SK-N-SH (cell line): ENCODE data around the gene LRIG1. TPM values are rescaled to one million over a fixed set of nuclear protein-coding genes. Genes with fewer than 3 reads are reported as not detected.

ENCODE experiments used
- CTCF ChIA-PET: fragments of 300-600, 350-600 bp; formaldehyde crosslinking; extraction: SDS; loops from one replicate; lab custom pipeline; 2021; lab: Yijun Ruan, JAX
- POLR2A ChIA-PET: fragments of 350-600 bp; sonication (Branson Sonifier 250); formaldehyde crosslinking; extraction: SDS; loops from one replicate; lab custom pipeline; 2020; ENCODE audit warnings: antibody characterized with exemption, inconsistent platforms; lab: Yijun Ruan, JAX
- DNase-seq: peaks from one replicate; pipeline ENCODE4 v3.0.0; 2012
- H2AFZ ChIP-seq: fragments of 200-600 bp; sonication (generic); 2 replicates; pipeline ENCODE4 v1.8.1; 2016; ENCODE audit warnings: antibody characterized with exemption, mild to moderate bottlenecking, low read depth
- H3F3A ChIP-seq: fragments of 200-600 bp; sonication (generic); replicated peaks from 2 replicates; pipeline ENCODE3; 2016; ENCODE audit warnings: antibody characterized with exemption, mild to moderate bottlenecking; ENCODE audit not compliant: insufficient read depth
- H3K27ac ChIP-seq, 2 experiments: fragments of 200-500 bp in 1 of 2; fragments of 200-600 bp in 1 of 2; sonication (Bioruptor generic) in 1 of 2; sonication (generic), shearing (Covaris generic) in 1 of 2; 2 replicates each; pipeline versions ENCODE4 v1.5.1 to v1.6.1; 2014 to 2016; ENCODE audit warnings: low read depth in 2 of 2, inconsistent platforms in 1 of 2, low read length in 1 of 2, mild to moderate bottlenecking in 1 of 2, mixed read lengths in 1 of 2
- H3K27me3 ChIP-seq: fragments of 200-600 bp; sonication (generic), shearing (Covaris generic); 2 replicates; pipeline ENCODE4 v1.6.1; 2016; ENCODE audit warnings: mixed run types; ENCODE audit not compliant: insufficient read depth
- H3K36me3 ChIP-seq, 2 experiments: fragments of 200-500 bp in 1 of 2; fragments of 200-600 bp in 1 of 2; sonication (Bioruptor generic) in 1 of 2; sonication (generic) in 1 of 2; replicated peaks in 1 of 2; 2 replicates each; pipeline versions ENCODE3 to v1.5.1; 2014 to 2016; ENCODE audit warnings: low read length in 1 of 2, mild to moderate bottlenecking in 1 of 2; ENCODE audit not compliant: insufficient read depth in 2 of 2, control insufficient read depth in 1 of 2
- H3K4me1 ChIP-seq, 2 experiments: fragments of 200-500 bp in 1 of 2; fragments of 200-600 bp in 1 of 2; sonication (Bioruptor generic) in 1 of 2; sonication (generic), shearing (Covaris generic) in 1 of 2; 2 replicates each; pipeline versions ENCODE4 v1.5.1 to v1.6.1; 2014 to 2016; ENCODE audit warnings: low read depth in 1 of 2, low read length in 1 of 2, mixed run types in 1 of 2; ENCODE audit not compliant: insufficient read depth in 2 of 2, control insufficient read depth in 1 of 2
- H3K4me2 ChIP-seq: fragments of 200-600 bp; sonication (generic), shearing (Covaris generic); 2 replicates; pipeline ENCODE4 v1.6.1; 2017; ENCODE audit warnings: mixed run types
- H3K4me3 ChIP-seq, 2 experiments: fragments of 200-500 bp in 1 of 2; fragments of 200-600 bp in 1 of 2; sonication (Bioruptor generic) in 1 of 2; sonication (generic), shearing (Covaris generic) in 1 of 2; 2 replicates each; pipeline versions ENCODE4 v1.5.1 to v1.8.1; 2014 to 2016; ENCODE audit warnings: low read depth in 2 of 2, inconsistent platforms in 1 of 2, low read length in 1 of 2, mild to moderate bottlenecking in 1 of 2, mixed read lengths in 1 of 2, moderate library complexity in 1 of 2
- H3K79me2 ChIP-seq: fragments of 200-600 bp; sonication (generic); 2 replicates; pipeline ENCODE4 v1.8.1; 2017; ENCODE audit warnings: mild to moderate bottlenecking; ENCODE audit not compliant: insufficient read depth
- H3K9ac ChIP-seq: fragments of 200-600 bp; sonication (generic); 2 replicates; pipeline ENCODE4 v1.6.1; 2017; ENCODE audit warnings: mixed run types
- H3K9me2 ChIP-seq: fragments of 200-600 bp; sonication (generic); 2 replicates; pipeline ENCODE4 v1.6.1; 2017; ENCODE audit warnings: mixed run types
- H3K9me3 ChIP-seq: fragments of 200-600 bp; sonication (generic); 2 replicates; pipeline ENCODE4 v1.6.1; 2017; ENCODE audit warnings: mixed run types, mild to moderate bottlenecking, moderate library complexity
- H4K20me1 ChIP-seq: fragments of 200-600 bp; sonication (generic); 2 replicates; pipeline ENCODE4 v1.6.1; 2017; ENCODE audit warnings: mild to moderate bottlenecking, mixed run types; ENCODE audit not compliant: insufficient read depth
- CHD2 ChIP-seq: fragments of 150-350 bp; IDR thresholded peaks from 2 replicates; pipeline ENCODE4 v1.6.1; 2018; ENCODE audit warnings: low read length; ENCODE audit not compliant: partially characterized antibody
- ELF1 ChIP-seq: IDR thresholded peaks from 2 replicates; pipeline ENCODE4 v1.4.0; 2012
- EP300 ChIP-seq, 2 experiments: IDR thresholded peaks; 2 replicates each; pipeline versions ENCODE4 v1.4.0 to v1.6.1; 2012; ENCODE audit warnings: borderline replicate concordance in 1 of 2, low read depth in 1 of 2, low read length in 1 of 2
- EZH2phosphoT487 ChIP-seq: fragments of 200-600 bp; sonication (generic); IDR thresholded peaks from 2 replicates; pipeline ENCODE4 v1.6.1; 2017; ENCODE audit warnings: low read depth, mixed run types, mild to moderate bottlenecking, antibody characterized with exemption, moderate library complexity, borderline replicate concordance
- FOSL2 ChIP-seq: IDR thresholded peaks from 2 replicates; pipeline ENCODE4 v1.4.0; 2012; ENCODE audit warnings: low read depth, mild to moderate bottlenecking, moderate library complexity, borderline replicate concordance
- GABPA ChIP-seq: IDR thresholded peaks from 2 replicates; pipeline ENCODE4 v1.4.0; 2012; ENCODE audit warnings: low read depth, mild to moderate bottlenecking
- IRF3 ChIP-seq: fragments of 150-350 bp; IDR thresholded peaks from 2 replicates; pipeline ENCODE4 v1.6.1; 2016; ENCODE audit warnings: mild to moderate bottlenecking, low read depth, low read length
- MAX ChIP-seq: IDR thresholded peaks from 2 replicates; pipeline ENCODE4 v1.4.0; 2012; ENCODE audit warnings: low read depth
- NFIC ChIP-seq: IDR thresholded peaks from 2 replicates; pipeline ENCODE4 v1.4.0; 2012; ENCODE audit warnings: borderline replicate concordance
- PBX3 ChIP-seq: IDR thresholded peaks from 2 replicates; pipeline ENCODE4; 2012
- RCOR1 ChIP-seq: fragments of 150-350 bp; IDR thresholded peaks from 2 replicates; pipeline ENCODE4 v1.6.1; 2017; ENCODE audit warnings: antibody characterized with exemption, low read length
- RFX5 ChIP-seq: IDR thresholded peaks from 2 replicates; pipeline ENCODE4 v1.6.1; 2012; ENCODE audit warnings: mild to moderate bottlenecking, improper control_type of control experiment, low read length
- RXRA ChIP-seq: IDR thresholded peaks from 2 replicates; pipeline ENCODE4 v1.4.0; 2012; ENCODE audit warnings: low read depth, mild to moderate bottlenecking, borderline replicate concordance
- SIN3A ChIP-seq: IDR thresholded peaks from 2 replicates; pipeline ENCODE4 v1.6.1; 2012; ENCODE audit warnings: low read depth, mild to moderate bottlenecking, low read length, moderate library complexity, borderline replicate concordance
- TAF1 ChIP-seq: IDR thresholded peaks from 2 replicates; pipeline ENCODE4 v1.6.1; 2012; ENCODE audit warnings: low read depth, mild to moderate bottlenecking, low read length, moderate library complexity, borderline replicate concordance
- TCF12 ChIP-seq: IDR thresholded peaks from 2 replicates; pipeline ENCODE4 v1.4.0; 2012
- TEAD4 ChIP-seq: IDR thresholded peaks from 2 replicates; pipeline ENCODE4 v1.4.0; 2012; ENCODE audit warnings: mild to moderate bottlenecking, borderline replicate concordance; ENCODE audit not compliant: insufficient read depth
- YY1 ChIP-seq: IDR thresholded peaks from 2 replicates; pipeline ENCODE4 v1.4.0; 2012; ENCODE audit warnings: low read depth, mild to moderate bottlenecking
- ZBTB33 ChIP-seq: IDR thresholded peaks from 2 replicates; pipeline ENCODE4 v1.4.0; 2012; ENCODE audit warnings: low read depth, borderline replicate concordance
- WGBS: methylation state at CpG from one replicate; pipeline ENCODE4 v1.1.6; 2017; ENCODE audit warnings: low lambda C conversion rate; 5-methylcytosine and 5-hydroxymethylcytosine counted together
- polyA plus RNA-seq, 3 experiments: library from polyadenylated mRNA; depleted of rRNA; stranded (reverse); fragments of >200 nt; gene quantifications; 2 replicates each; pipeline ENCODE4 v1.2.3, GENCODE V29; 2012

Gene LRIG1
- polyA plus RNA-seq, 1 of the 3 experiments (the other 2 are of a cell fraction): 1.7 TPM

GRCh38 chr3:66470956-66471686, 29.7 kb downstream of the LRIG1 start (continued):
- TF ChIP-seq RCOR1 (no peak), TEAD4 (no peak), ELF1 (no peak)

- Histone ChIP-seq H3K4me2 (no peak overlapping the region), H3K4me1 (no peaks in the 10 kb centered on the region; a peak in 1 of 4 replicates), H3K27ac (no peak overlapping the region), H3K27me3 (no peaks in the 10 kb centered on the region; the same call in 1 of the 2 replicates), H3K36me3 (no peaks in the 10 kb centered on the region), H3F3A (no peaks in the 10 kb centered on the region), H3K9me2 (no peaks in the 10 kb centered on the region), H3K9me3 (no peaks in the 10 kb centered on the region), H2AFZ (no peak overlapping the region), H4K20me1 (no peaks in the 10 kb centered on the region), H3K9ac (no peak overlapping the region), H3K4me3 (no peak overlapping the region), H3K79me2 (no peaks in the 10 kb centered on the region)
- POLR2A ChIA-PET: no interaction called here
- DNase-seq: no peak
- TF ChIP-seq PBX3 (no peak), FOSL2 (no peak), TEAD4 (no peak), ELF1 (no peak), GABPA (no peak), SIN3A (no peak)
- 86% methylated on average over 5 of the region's 5 CpGs for WGBS
- CTCF ChIA-PET: interaction anchor here (1.1 kb wide), 1 partner anchor 77 kb away, joined by 3 read pairs; no protein-coding TSS in a partner anchor
These were observed 30.5 kb downstream of the LRIG1 start for GRCh38 chr3:66470285-66470684.

DNA sequence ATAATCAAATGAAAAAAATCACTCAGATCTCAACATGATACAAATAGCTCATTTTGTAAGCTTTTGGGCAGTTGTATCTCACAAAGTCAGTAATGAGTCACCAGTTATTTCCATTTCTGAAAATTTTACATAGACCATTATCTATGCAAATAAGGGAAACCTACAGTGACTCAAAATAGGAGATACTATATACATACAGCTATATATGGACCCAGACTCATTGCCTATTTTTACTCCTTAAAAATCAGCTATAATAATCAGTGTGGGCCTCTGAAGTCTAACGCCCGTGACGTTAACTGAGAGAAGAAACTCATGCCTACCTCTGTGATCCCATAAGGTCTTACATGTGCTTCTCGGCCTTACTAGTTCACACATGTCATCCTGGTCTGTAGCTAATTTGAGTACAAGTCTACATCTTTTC, 31.6 kb downstream of the LRIG1 start:
- no peak overlapping the region for H3K9ac ChIP-seq
- no peak for DNase-seq
- H3K9me2 ChIP-seq: no peaks in the 10 kb centered on the region
- H4K20me1 ChIP-seq: no peaks in the 10 kb centered on the region
- H3K9me3 ChIP-seq: no peaks in the 10 kb centered on the region
- CTCF ChIA-PET: interaction anchor here (1.0 kb wide), 1 partner anchor 91 kb away, joined by 3 read pairs; no protein-coding TSS in a partner anchor
- POLR2A ChIA-PET: no interaction called here
- whole genome bisulfite sequencing: 91% methylated on average over 4 of the region's 4 CpGs
- no peaks in the 10 kb centered on the region for H3K36me3 ChIP-seq
- no peak overlapping the region for H3K27ac ChIP-seq
- no peaks in the 10 kb centered on the region; the same call in 1 of the 2 replicates for H3K27me3 ChIP-seq
- no peaks in the 10 kb centered on the region for H3F3A ChIP-seq
- TF ChIP-seq PBX3 (no peak), IRF3 (no peak), RFX5 (no peak), EZH2phosphoT487 (no peak), ELF1 (no peak), RXRA (no peak), YY1 (no peak), TCF12 (no peak), MAX (no peak), TEAD4 (no peak), ZBTB33 (no peak), EP300 (IDR thresholded peaks at IDR 0.05; ENCODE audit: borderline replicate concordance in 1 of 2, low read depth in 1 of 2, low read length in 1 of 2) (no peak), TAF1 (no peak), CHD2 (no peak), NFIC (no peak)
- H2AFZ ChIP-seq: no peak overlapping the region
- no peak overlapping the region for H3K4me3 ChIP-seq
- H3K4me2 ChIP-seq: no peak overlapping the region
- H3K79me2 ChIP-seq: no peaks in the 10 kb centered on the region
- H3K4me1 ChIP-seq: no peaks in the 10 kb centered on the region; a peak in 1 of 4 replicates
